ENCODE results near the gene IL1R1.

IL1R1 gene

DNA sequence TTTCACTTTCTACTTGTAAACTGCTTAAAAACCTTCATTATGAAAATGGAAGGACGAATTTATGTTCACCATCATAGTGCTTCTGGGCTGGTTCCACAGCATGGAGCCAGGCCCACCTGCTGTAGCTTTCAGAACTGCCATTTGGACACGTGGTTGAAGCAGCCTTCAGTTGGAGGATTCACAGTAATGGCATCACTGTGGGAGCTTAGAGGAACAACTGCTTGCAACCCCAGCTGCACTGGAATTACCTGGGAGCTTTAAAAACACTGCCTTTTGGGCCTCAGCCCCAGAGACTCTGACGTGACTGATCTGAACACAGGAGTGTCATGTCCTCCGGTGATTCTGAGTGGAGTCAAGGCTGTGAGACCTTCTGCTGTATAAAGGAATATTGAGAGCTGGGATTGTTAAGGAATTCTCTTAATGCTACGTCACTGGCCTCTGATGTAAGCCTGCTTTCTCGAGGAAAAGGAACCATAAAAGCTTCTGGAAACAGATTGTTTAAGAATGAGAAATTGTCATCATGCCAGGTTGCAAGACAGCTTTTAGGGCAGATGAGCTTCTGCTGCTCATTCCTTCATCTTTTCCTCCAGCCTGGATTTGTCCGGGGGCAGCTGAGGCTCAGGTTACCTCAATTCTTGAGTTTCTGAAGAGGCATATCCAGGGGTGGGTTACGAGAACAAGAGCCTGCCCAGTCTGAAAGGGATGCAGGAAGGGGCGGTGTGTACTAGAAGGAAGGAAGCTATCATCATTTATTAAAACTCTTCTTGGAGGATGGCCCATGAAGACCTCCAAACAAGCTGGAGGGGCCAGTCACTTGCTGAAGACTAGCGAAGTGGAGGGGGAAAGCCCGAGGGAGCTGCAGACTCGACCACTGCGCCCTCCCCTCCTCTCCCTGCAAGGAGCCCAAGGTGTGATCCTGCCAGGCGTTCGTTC, 1.3 kb upstream of the IL1R1 start:
- DNase-seq: no peak

DNA sequence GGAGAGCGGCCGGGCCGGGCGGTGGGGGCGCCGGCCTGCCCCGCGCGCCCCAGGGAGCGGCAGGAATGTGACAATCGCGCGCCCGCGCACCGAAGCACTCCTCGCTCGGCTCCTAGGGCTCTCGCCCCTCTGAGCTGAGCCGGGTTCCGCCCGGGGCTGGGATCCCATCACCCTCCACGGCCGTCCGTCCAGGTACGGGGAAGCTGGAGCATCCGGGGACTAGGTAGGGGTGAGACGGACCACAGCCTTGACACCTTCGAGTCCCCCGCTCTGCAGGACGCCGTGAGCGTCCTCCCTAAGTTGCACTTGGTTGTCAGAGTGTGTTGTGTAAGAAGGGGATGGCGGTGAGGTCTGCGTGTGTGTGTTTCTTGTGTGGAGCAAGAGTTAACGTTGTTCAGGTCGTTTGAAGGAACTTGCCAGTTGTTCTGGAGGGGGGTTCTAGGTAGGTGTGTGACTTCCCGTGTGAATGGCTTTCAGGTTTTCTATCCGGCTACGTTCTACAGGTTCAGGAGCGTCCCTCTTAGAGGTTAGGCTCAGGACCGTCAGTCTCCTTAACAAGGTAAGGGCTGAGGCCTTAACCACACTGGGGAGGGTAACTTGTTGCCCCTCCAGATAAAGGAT, 393 bp downstream of the IL1R1 start:
- DNase-seq: no peak

DNA sequence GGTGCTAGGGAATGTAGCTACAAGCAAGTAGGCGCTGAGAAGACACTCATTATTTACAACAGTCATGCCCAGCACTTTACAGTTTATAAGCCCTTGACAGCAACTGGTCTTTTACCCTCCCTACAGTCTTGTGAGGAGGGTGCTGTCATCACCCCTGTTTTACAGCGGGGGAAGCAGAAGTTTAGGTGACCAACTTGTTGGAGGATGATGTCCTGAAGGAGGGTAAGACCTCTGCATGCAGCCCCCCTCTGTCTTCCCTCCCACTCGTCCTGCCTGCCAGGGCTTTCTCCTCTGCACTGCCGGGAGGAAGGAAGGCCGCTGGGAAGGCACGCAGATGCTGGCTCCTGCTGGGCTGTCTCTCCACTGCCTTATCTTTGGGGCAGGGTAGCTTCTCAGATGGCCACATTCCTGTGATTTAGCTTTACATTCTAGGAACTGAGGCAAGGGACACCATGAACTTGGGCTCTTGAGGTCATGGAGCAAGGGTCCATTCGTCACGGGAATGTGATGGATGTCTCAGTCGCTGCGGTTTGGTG, 972 bp downstream of the IL1R1 start:
- DNase-seq: no peak

DNA sequence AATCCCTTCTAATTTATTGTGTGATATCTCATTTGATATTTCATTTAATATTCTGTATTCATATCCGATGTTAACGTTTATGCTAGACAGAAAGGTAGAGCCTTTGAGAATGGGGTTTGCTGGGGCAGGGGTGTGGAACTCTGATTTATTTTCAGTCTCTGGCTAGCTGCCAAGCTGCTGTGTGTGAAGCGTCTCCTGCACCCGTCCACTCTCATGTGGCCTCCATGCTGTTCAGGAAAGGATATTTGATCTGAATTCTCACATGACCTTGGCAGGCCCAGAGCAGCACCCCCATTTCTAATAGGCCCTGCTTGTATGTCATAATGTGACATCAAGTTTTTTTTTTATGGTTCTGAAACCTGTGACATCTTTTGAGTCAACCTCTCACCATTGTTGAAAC, 1.6 kb downstream of the IL1R1 start:
- no peak for DNase-seq

- no peak for DNase-seq
These were observed 2.6 kb downstream of the IL1R1 start for GRCh38 chr2:102145107-102145506.

- DNase-seq: no peak
These were observed 3.4 kb downstream of the IL1R1 start for GRCh38 chr2:102145934-102146333.

DNA sequence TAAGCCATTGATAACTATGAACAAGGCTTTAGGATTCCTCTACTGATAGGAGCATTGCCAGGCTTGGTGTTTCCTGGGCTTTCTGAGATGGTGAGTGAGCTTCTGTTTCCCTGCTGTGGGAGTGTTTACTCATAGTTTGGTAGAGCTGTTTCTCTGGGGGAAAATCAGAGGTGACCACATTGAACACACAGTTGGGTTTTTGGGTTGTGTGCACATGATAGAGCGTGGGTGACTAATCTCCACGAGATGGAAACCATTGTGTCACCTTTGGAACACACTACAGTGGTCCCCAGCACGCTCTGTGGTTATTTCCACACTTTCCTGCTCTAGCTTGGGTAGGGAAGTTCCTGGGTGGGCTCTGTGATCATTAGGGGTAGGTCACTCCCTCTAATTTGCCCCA, 5.4 kb downstream of the IL1R1 start:
- DNase-seq: no peak

DNA sequence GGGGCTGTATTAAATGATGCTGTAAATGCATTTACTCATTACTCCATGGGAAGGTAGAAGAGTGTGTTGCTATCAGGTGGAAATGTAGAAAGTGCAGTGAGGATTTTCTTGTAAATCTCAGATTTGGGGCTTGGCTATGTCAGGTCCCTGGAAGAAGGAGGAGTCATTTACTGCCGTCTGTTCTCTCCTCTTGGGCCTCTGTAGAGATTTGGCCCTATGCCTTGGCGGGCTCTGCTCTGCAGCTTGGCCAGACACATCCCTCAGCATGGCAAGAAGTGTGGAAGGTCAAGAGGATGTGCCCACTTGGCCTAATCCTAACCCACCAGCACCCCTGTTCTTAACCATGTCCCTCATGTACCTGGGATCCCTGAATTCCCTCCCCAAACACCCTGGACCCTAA, 6.7 kb downstream of the IL1R1 start:
- DNase-seq: no peak

DNA sequence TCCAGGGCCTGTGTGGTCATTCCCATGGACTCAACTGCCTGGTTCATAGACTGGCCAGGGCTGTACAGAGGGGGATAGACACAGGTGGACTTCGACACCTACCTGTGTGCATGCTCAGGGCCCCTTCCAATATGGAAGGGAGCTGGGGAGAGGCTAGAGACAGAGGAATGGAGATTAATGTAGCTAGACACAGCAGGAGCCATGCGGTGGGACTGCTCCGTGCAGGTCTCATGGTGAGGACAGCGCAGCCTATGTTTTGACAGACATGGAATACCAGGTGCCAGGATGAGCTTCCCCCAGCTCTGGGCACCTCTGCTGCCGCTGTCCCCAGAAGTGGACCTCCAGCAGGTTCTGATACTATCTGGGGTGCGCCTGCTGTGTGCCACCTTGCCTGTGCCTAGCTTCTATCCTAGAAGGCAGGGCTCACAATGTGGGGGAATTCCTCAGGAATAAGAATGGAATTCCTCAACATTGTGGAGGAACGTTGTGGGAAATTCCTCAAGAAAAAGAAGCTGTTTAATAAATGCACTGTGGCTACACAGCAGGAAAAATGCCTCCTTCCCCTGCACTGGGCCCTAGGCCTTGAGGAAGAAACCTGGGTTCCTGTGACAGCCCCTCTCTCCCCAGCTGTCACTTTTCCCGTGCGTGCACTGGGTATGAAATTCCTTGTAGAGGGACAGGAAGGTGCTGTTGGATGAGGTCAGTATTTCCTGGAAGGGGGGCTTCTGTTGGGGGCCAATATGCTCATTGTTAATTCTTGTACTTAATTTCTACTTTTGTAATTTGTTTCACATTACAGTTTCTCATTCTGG, 7.3 kb downstream of the IL1R1 start:
- no peak for DNase-seq

DNA sequence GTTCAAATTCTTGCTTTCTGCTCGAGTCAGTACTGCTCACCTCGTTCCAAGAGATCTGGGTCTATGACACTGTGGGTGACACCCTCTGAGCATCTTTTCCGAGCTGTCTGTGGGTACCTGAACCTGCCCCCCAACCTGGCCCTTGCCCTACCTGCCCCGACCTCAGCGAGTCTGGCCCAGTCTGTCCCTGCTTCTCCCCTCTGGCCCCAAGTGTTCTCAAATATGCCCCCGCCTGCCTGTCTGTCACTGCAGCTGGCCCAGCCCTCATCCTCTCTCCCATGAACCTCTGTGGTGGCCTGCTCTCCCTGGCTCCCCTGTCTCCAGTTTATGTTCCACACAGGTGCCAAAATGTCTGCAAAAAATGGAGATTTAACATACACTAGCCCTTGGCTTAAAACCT, 11.8 kb downstream of the IL1R1 start:
- DNase-seq: no peak

- DNase-seq: no peak
These were observed 12.6 kb downstream of the IL1R1 start for GRCh38 chr2:102154946-102155702.

DNA sequence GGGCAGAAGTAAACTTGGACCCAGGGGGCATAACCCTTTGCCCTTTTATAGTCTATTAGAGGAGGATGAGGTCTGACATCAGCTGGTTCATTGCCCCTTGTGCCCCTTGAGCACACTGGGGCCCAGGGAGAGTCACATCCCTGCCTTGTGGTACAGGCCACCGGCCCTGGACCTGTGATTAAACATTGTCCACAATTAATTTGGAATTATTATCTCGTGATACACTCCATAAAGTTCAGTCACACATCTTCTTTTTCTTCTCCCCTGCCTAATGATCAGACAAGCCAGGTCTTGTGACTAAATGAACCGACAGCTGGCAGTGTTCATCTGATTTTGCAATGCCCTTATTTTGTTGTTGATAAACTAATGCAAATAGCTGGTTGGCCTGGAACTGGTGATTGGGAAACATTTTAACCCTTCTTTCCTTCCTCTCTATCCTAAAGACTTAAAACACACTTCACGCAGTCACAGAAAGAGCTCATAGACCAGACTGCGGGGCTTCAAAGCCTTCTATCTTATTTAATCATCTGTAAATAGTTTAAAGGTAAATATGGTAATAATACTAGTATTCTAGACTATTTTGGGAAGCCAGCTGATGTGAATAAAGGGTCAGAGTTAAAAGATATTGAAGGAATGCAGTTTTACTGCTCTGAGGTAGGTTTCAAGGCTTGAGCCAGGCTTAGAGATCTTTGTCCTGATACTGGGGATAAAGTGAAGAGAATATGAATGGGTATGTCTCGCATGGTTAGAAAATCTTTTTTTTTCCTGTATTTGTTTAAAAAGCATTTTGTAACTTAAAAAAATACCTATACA, 13.4 kb downstream of the IL1R1 start:
- DNase-seq: no peak

DNA sequence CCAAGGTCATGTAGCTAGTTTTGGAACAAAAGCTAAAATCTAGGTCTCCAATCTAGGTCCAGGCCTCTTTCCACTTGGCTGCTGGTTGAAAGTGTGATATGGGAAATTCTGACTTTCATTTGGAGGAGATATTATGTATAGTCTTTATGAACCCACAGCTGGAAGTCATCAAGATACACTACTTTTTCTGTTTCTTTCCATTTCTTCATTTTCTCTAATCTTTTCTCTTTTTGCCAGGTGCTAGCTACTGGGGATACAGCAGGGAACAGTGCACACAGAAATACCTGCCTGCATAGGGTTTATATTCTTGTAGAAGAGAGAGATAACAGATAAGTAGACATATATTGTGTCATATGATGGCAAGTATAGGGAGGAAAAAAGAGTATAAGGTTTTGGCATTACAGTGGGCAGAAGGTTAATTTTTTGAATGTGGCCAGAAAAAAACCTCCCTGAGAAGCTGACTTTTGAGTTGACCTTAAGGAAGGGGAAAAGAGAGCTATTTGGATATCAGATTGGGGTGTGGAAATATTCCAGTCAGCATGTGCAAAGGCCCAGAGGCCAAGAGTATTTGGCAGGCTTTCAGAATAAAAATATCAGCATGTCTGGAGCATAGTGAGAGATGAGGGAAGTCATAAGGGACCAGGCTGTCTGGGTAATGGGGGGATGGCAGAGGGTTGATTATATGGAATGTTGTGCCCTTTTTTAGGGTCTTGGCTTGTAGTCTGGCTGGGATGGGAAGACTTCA, 15.6 kb downstream of the IL1R1 start:
- DNase-seq: no peak

GRCh38 chr2:102159295-102159694, 16.7 kb downstream of the IL1R1 start:
- no peak for DNase-seq

GRCh38 chr2:102166189-102166845, 23.8 kb downstream of the IL1R1 start:
- no peak for DNase-seq

- no peak for DNase-seq
These were observed 25.7 kb downstream of the IL1R1 start for GRCh38 chr2:102168026-102168771.

DNA sequence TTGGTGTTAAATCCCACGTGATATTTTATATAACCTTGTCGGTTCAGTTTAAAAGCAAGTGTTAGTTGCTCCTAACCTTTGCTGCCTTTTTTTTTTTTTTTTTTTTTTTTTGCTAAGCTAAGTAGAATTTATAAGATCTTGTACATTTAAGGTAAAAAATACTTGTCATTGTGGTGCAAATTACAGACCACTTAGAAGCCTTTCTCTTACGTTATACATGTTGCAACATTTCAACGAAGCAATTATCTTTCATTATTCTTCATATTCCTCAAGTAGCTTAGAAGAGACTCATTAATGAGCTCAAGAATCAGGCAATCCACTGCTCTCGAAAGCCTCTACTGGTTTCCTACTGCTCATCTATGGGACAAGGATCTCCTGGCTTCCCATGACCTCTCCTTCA, 29.4 kb downstream of the IL1R1 start:
- no peak for DNase-seq

DNA sequence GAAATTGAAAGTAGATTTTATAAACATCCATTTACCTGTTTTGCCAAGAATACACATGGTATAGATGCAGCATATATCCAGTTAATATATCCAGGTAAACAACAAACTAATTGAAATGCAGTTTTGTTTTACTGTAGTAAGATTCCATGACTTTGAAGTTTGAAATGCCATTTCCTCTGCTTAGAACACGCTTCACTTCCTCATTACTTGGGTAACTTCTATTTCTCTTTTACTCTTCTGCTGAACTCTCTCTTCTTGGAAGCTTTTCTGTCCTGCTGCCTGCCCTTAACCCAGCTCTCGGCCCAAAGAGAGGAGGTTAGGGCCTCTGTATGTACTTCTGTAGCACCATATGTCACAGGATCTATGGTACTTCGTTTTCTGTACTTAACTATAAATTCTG, 30.2 kb downstream of the IL1R1 start:
- no peak for DNase-seq

DNA sequence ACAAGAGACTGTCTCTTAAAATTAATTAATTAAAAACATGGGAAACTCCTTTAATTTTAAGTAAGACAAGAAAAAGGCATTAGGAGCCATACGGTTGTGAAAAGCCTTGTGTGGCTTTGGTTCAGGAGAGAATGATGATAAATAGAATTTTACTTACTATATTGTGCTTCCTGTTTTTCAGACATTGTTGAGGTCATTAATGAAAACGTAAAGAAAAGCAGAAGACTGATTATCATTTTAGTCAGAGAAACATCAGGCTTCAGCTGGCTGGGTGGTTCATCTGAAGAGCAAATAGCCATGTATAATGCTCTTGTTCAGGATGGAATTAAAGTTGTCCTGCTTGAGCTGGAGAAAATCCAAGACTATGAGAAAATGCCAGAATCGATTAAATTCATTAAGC, 33.6 kb downstream of the IL1R1 start:
- no peak for DNase-seq

Measured in NCI-H1436 (cell line).